Caco-2 (cell line): ENCODE data around the gene TEAD1. TPM values are rescaled to one million over a fixed set of nuclear protein-coding genes. Genes with fewer than 3 reads are reported as not detected.

Experiments
- BruUV-seq: library from RNA; stranded (reverse); fragments of 400-500 nt; replicated peaks from 2 replicates; lab custom pipeline; 2021; lab: Mats Ljungman, UMichigan
- CTCF ChIA-PET: fragments of 300-600 bp; sonication (Branson Sonifier 250); formaldehyde crosslinking; loops from one replicate; lab custom pipeline; 2022; ENCODE audit warnings: antibody characterized with exemption; lab: Charles Lee
- POLR2A ChIA-PET: fragments of 300-600 bp; sonication (Branson Sonifier 250); formaldehyde crosslinking; loops from one replicate; lab custom pipeline; 2022; ENCODE audit warnings: antibody characterized with exemption; lab: Charles Lee
- DNase-seq, 2 experiments: peaks; one replicate each; pipeline versions ENCODE4 v3.0.0 to v3.0.0-alpha.2; 2020 to 2022
- H3K27me3 ChIP-seq: replicated peaks from 2 replicates; pipeline ENCODE4 v1.6.0; 2011; ENCODE audit warnings: low read length; ENCODE audit not compliant: control insufficient read depth, insufficient read depth
- H3K36me3 ChIP-seq: 2 replicates; pipeline ENCODE4 v1.5.1; 2011; ENCODE audit warnings: low read length; ENCODE audit not compliant: control insufficient read depth, insufficient read depth
- H3K4me1 ChIP-seq: fragments of 250-450 bp; sonication (Bioruptor Pico); 2 replicates; pipeline ENCODE4 v1.5.1; 2020; ENCODE audit warnings: mild to moderate bottlenecking
- H3K4me3 ChIP-seq: 2 replicates; pipeline ENCODE4 v1.5.1; 2011; ENCODE audit warnings: low read depth, mild to moderate bottlenecking, control low read depth, low read length
- H3K9me3 ChIP-seq: fragments of 250-450 bp; sonication (Bioruptor Pico); 2 replicates; pipeline ENCODE4 v1.5.1; 2020; ENCODE audit warnings: mild to moderate bottlenecking, moderate library complexity
- H3K27ac Mint-ChIP-seq: one replicate; pipeline ENCODE4 v1.8.0; 2022; ENCODE audit warnings: mixed read lengths; ENCODE audit not compliant: unreplicated experiment
- H3K27me3 Mint-ChIP-seq: one replicate; pipeline ENCODE4 v1.8.0; 2022; ENCODE audit warnings: mixed read lengths; ENCODE audit not compliant: insufficient read depth, unreplicated experiment
- H3K36me3 Mint-ChIP-seq: one replicate; pipeline ENCODE4 v1.8.0; 2022; ENCODE audit warnings: mild to moderate bottlenecking, mixed read lengths; ENCODE audit not compliant: insufficient read depth, unreplicated experiment
- H3K4me1 Mint-ChIP-seq: one replicate; pipeline ENCODE4 v1.8.0; 2022; ENCODE audit warnings: low read depth, mixed read lengths; ENCODE audit not compliant: unreplicated experiment
- H3K4me3 Mint-ChIP-seq: one replicate; pipeline ENCODE4 v1.8.0; 2022; ENCODE audit warnings: mild to moderate bottlenecking, moderate library complexity, mixed read lengths; ENCODE audit not compliant: unreplicated experiment
- H3K9me3 Mint-ChIP-seq: one replicate; pipeline ENCODE4 v1.8.0; 2022; ENCODE audit warnings: mixed read lengths; ENCODE audit not compliant: unreplicated experiment
- CTCF ChIP-seq, 2 experiments: fragments of 200-600 bp in 1 of 2; IDR thresholded peaks; 1 replicate in 1 of 2; 2 replicates in 1 of 2; pipeline versions ENCODE4 v1.5.1 to v1.8.0; 2011 to 2022; ENCODE audit warnings: antibody characterized with exemption in 1 of 2, control low read depth in 1 of 2, inconsistent platforms in 1 of 2, low read depth in 1 of 2, low read length in 1 of 2, mild to moderate bottlenecking in 1 of 2, moderate library complexity in 1 of 2; ENCODE audit not compliant: insufficient read depth in 1 of 2, severe bottlenecking in 1 of 2, unreplicated experiment in 1 of 2
- intact Hi-C: fragments of 100-400 bp; cut with micrococcal nuclease; formaldehyde crosslinking; loops from one replicate; pipeline ENCODE4 v1.10.0; 2022; ENCODE audit not compliant: unreplicated experiment
- total RNA-seq: library from RNA; stranded (reverse); gene quantifications from 2 replicates; pipeline ENCODE4 v1.2.3, GENCODE V29; 2022

TEAD1 gene
- total RNA-seq, 1 experiment from 2014 or later: 144 TPM

- no peak for TF ChIP-seq CTCF (IDR thresholded peaks at IDR 0.05; ENCODE audit: insufficient read depth in 1 of 2, low read depth in 1 of 2, low read length in 1 of 2, severe bottlenecking in 1 of 2, unreplicated experiment in 1 of 2)
- no peak overlapping the region for H3K4me3 ChIP-seq
- no peak overlapping the region for H3K27ac Mint-ChIP-seq
- H3K27me3 Mint-ChIP-seq: peaks cover 8% of the 10 kb centered on the region
- BruUV-seq: no TSS peak
- H3K9me3 ChIP-seq: no peaks in the 10 kb centered on the region
- H3K36me3 ChIP-seq: no peaks in the 10 kb centered on the region
- no peaks in the 10 kb centered on the region for H3K4me1 Mint-ChIP-seq
- DNase-seq: no peak
- intact Hi-C loops: no loop called here
- H3K4me1 ChIP-seq: no peaks in the 10 kb centered on the region; the same call in 1 of the 2 replicates
- no peaks in the 10 kb centered on the region for H3K27me3 ChIP-seq
- no peak overlapping the region for H3K4me3 Mint-ChIP-seq
- no peaks in the 10 kb centered on the region for H3K36me3 Mint-ChIP-seq
- ChIA-PET CTCF (no interaction called here), POLR2A (no interaction called here)
- H3K9me3 Mint-ChIP-seq: peaks cover 18% of the 10 kb centered on the region
Observed at GRCh38 chr11:12666915-12667314, 7.3 kb upstream of the TEAD1 start.

- Histone ChIP-seq H3K36me3 (no peaks in the 10 kb centered on the region), H3K4me3 (no peak overlapping the region), H3K27me3 (no peaks in the 10 kb centered on the region), H3K9me3 (no peaks in the 10 kb centered on the region), H3K4me1 (no peaks in the 10 kb centered on the region; the same call in 1 of the 2 replicates)
- ChIA-PET CTCF (no interaction called here), POLR2A (interaction anchor here (0.5 kb wide), 1 partner anchor 213 kb away, joined by 3 read pairs; no protein-coding TSS in a partner anchor)
- no peaks in the 10 kb centered on the region for H3K36me3 Mint-ChIP-seq
- H3K27me3 Mint-ChIP-seq: peaks cover 8% of the 10 kb centered on the region
- H3K9me3 Mint-ChIP-seq: peaks cover 18% of the 10 kb centered on the region
- H3K4me3 Mint-ChIP-seq: no peak overlapping the region
- no peak for TF ChIP-seq CTCF (IDR thresholded peaks at IDR 0.05; ENCODE audit: insufficient read depth in 1 of 2, low read depth in 1 of 2, low read length in 1 of 2, severe bottlenecking in 1 of 2, unreplicated experiment in 1 of 2)
- DNase-seq: no peak
- no TSS peak for BruUV-seq
- H3K4me1 Mint-ChIP-seq: no peaks in the 10 kb centered on the region
- no peak overlapping the region for H3K27ac Mint-ChIP-seq
- intact Hi-C loops: no loop called here
Observed at GRCh38 chr11:12667646-12668045, 6.6 kb upstream of the TEAD1 start.

GRCh38 chr11:12668166-12668565 is 6.1 kb upstream of the TEAD1 start:
- intact Hi-C loops: no loop called here
- no TSS peak for BruUV-seq
- no peak overlapping the region for H3K4me3 Mint-ChIP-seq
- H3K36me3 Mint-ChIP-seq: no peaks in the 10 kb centered on the region
- CTCF ChIA-PET: no interaction called here
- POLR2A ChIA-PET: interaction anchor here (0.5 kb wide), 1 partner anchor 212 kb away, joined by 3 read pairs; no protein-coding TSS in a partner anchor
- no peak overlapping the region for H3K27ac Mint-ChIP-seq
- TF ChIP-seq CTCF (IDR thresholded peaks at IDR 0.05; ENCODE audit: insufficient read depth in 1 of 2, low read depth in 1 of 2, low read length in 1 of 2, severe bottlenecking in 1 of 2, unreplicated experiment in 1 of 2): no peak
- H3K27me3 Mint-ChIP-seq: peaks cover 8% of the 10 kb centered on the region
- no peaks in the 10 kb centered on the region for H3K4me1 Mint-ChIP-seq
- no peaks in the 10 kb centered on the region; the same call in 1 of the 2 replicates for H3K4me1 ChIP-seq
- H3K4me3 ChIP-seq: no peak overlapping the region
- H3K27me3 ChIP-seq: no peaks in the 10 kb centered on the region
- DNase-seq: no peak
- peaks cover 18% of the 10 kb centered on the region for H3K9me3 Mint-ChIP-seq
- H3K36me3 ChIP-seq: no peaks in the 10 kb centered on the region
- no peaks in the 10 kb centered on the region for H3K9me3 ChIP-seq
